DOHH2 (cell line): ENCODE data around the gene TANGO2.

Experiments
- EZH2phosphoT487 ChIP-seq: fragments of 200-600 bp; sonication (generic); IDR thresholded peaks from 2 replicates; pipeline ENCODE4 v1.6.1; 2017; ENCODE audit warnings: borderline replicate concordance, mild to moderate bottlenecking, antibody characterized with exemption, low read length, moderate library complexity, mixed read lengths
- TF ChIP-seq, protein P1 (sequence below): fragments of 200-600 bp; sonication (generic); IDR thresholded peaks from one replicate; pipeline ENCODE4 v1.5.1; 2014; ENCODE audit warnings: antibody characterized with exemption, mild to moderate bottlenecking, low read depth, low read length; ENCODE audit not compliant: poor library complexity, severe bottlenecking

DNA sequence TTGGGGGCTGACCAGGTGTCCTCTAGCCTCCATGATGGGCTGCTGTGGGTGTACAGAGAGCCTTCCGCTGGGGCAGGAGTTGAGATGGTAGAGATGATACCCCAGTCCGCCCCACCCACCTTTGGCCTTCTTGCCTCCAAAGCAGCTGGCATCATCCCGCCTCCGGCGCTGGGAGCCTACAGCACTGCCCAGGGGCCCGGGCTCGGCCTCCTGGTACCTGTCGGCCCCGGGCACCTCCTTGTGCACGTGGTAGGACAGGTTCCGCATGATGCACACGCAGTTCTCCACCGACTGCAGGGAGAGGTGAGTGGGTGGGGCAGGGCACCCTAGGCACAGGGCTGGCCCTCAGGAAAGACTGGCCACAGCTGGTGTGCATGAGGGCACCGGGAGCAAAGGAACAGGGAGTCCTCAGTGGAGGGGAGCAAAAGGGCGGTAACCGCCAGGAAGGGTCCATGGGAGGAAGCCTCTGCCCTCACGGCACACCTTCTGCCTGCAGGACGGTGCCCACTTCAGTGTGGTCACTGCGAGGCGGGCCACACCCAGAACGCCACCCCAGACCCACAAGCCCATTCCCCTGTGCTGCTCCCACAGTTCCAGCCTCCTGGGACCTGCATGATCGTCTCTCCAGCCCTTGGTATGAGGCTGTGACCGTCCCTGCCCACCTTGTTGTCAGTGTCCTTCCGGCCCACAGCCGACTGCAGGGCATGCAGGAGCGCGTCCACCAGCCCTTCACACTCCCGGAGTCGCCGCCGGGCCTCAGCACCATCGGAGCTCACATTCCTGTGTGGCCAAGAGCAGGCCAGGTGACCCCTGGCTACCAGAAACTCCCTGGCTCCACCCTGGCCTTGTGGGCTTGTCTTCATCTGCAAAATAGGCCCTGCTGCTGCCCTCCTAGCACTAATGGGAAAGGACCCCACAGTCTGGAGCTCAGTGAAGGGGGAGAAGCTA, 43.3 kb upstream of the TANGO2 start:
- TF ChIP-seq, protein P1, sequence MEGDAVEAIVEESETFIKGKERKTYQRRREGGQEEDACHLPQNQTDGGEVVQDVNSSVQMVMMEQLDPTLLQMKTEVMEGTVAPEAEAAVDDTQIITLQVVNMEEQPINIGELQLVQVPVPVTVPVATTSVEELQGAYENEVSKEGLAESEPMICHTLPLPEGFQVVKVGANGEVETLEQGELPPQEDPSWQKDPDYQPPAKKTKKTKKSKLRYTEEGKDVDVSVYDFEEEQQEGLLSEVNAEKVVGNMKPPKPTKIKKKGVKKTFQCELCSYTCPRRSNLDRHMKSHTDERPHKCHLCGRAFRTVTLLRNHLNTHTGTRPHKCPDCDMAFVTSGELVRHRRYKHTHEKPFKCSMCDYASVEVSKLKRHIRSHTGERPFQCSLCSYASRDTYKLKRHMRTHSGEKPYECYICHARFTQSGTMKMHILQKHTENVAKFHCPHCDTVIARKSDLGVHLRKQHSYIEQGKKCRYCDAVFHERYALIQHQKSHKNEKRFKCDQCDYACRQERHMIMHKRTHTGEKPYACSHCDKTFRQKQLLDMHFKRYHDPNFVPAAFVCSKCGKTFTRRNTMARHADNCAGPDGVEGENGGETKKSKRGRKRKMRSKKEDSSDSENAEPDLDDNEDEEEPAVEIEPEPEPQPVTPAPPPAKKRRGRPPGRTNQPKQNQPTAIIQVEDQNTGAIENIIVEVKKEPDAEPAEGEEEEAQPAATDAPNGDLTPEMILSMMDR: no peak
- no peak for TF ChIP-seq EZH2phosphoT487
